ENCODE results near the gene BUD31.
"Not testable (repeated sequence)": the region's sequence is repeated elsewhere in the genome, so short reads cannot be mapped to it uniquely, and the experiment has no call there.

BUD31 gene

GRCh38 chr7:99408379-99409191 is at the start of gene BUD31, which contains the start of gene PDAP1:
Gene BUD31 (plus strand): TSS chr7:99408969. CDS start chr7:99411093, 2,124 bp downstream.
Gene PDAP1 (minus strand): TSS chr7:99408597. CDS start chr7:99408548, 49 bp downstream.
- DNase-seq = peak; percentile 93

DNA sequence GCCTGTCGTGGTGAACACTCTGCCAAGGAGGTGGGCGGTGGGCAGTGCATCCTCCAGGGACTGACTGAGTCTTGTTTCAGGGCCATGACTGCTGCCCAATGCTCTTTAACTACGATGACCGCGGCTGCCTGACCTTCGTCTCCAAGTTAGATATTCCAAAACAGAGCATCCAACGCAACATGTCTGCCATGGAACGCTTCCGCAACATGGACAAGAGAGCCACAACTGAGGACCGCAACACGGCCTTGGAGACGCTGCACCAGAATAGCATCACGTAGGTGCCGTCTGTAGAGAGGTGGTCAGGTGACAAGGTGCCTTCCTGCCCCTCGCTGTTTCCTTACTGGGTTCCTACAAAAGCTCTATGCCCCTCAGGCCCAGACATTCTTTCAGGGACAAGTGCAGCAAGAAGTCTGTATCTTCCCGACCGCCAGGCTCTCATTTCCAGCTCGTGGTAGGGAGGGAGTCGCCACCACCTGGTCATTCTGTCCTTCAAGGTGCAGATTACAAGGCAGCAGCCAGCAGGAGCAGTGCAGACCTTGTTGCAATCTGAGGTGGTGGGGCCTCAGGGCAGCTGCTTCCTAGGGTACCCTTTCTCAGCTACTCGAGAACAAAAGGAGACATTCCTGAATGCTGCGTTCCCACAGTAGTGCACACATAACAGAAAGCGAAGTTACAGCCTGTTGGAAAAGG is 49.2 kb upstream of the BUD31 start:
- DNase-seq = no peak

- no peak for DNase-seq
Measured at GRCh38 chr7:99362801-99363200, 46.0 kb upstream of the BUD31 start.

GRCh38 chr7:99363286-99363685 is 45.5 kb upstream of the BUD31 start:
- DNase-seq = no peak

DNA sequence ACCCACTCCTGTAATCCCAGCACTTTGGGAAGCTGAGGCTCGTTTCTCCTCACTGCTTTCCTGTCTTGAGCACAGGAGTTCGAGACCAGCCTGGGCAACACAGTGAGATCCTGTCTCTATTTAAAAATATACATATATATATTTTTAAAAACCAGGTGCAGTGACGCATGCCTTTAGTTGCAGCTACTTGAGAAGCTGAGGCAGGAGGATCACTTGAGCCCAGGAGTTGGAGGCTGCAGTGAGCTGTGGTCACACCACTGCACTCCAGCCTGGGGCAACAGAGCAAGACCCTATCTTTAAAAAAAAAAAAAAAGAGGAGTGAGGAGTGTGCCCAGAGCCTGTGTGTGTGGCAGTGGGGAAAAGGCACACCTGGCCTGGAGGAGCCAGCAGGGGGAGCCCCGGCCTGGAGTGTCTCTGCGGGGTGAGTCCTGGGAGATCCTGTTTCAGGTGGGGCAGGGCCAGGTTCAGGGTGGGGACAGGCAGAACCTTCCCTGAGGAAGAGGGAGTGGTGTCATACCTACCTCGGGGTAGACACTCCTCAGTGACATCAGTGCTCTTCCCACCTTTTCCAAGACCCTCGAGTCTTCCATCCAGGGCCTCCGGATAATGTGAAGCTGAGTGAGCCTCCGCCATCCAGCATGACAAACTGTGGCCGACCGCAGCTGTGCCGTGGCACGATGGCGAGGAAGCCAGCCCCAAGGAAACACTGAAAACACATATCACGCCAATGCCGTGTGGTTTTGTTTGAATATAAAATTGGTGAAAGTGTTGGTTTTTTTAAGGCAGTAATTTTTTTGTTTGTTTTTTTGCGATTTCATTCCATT is 43.2 kb upstream of the BUD31 start:
- DNase-seq = peak; percentile 65

- no peak for DNase-seq
Measured at GRCh38 chr7:99366646-99367045, 42.1 kb upstream of the BUD31 start.

DNA sequence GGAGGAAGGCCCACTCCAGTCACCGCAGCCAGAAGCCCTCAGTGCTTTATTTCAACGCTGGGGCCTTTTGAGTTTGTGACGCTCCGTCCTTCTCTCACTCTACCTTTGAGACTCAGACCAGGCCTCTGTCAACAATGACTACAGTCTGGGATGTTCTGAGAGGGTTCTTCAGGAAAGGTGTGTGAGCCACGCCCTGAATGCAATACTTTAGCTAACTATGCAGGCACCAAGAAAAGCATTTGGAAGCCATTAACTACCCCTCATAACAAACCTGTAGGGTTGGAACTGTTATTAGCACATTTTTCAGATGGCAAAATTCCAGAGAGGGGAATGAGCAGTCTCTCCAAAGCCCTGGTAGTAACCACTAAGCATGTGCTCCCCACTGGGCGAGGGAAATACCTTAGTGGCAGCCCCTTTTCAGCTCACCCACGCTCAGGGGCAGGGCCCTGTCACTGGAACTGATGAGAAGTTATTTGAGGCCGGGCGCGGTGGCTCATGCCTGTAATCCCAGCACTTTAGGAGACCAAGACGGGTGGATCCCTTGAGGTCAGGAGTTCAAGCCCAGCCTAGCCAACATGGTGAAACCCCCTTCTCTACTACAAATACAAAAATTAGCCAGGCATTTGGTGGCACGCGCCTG is 39.9 kb upstream of the BUD31 start:
- DNase-seq = no peak

- DNase-seq = no peak
Measured at GRCh38 chr7:99369767-99370391, 38.9 kb upstream of the BUD31 start.

DNA sequence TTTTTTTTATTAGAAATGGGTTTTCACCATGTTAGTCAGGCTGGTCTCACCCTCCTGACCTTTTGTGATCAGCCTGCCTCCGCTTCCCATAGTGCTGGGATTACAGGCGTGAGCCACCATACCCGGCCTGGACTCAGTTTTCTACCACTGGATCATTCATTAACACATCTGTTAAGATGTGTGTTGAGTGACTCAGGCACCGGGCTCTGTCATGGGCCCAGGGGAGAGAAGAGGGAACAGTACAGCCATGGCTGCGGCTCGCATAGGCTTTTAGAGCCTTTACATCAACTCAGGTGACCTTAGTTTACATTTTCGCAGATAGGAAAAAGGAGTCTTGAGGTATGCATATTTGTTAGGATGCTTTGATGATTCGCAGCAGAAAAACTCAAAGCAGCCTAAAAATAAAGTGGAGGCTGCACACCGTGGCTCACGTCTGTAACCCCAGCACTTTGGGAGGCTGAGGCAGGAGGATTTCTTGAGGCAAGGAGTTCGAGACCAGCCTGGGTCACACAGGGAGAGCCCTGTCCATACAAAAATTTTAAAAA is 37.3 kb upstream of the BUD31 start:
- DNase-seq = no peak

GRCh38 chr7:99372275-99373090 is 36.3 kb upstream of the BUD31 start:
- DNase-seq = no peak

GRCh38 chr7:99373091-99374066 is 35.4 kb upstream of the BUD31 start:
- DNase-seq = no peak

GRCh38 chr7:99374111-99375064 is 34.4 kb upstream of the BUD31 start, which contains the start of gene ARPC1B:
Gene ARPC1B (plus strand): TSS chr7:99374730. CDS start chr7:99385715, 10,985 bp downstream.
- DNase-seq = peak; percentile 81

DNA sequence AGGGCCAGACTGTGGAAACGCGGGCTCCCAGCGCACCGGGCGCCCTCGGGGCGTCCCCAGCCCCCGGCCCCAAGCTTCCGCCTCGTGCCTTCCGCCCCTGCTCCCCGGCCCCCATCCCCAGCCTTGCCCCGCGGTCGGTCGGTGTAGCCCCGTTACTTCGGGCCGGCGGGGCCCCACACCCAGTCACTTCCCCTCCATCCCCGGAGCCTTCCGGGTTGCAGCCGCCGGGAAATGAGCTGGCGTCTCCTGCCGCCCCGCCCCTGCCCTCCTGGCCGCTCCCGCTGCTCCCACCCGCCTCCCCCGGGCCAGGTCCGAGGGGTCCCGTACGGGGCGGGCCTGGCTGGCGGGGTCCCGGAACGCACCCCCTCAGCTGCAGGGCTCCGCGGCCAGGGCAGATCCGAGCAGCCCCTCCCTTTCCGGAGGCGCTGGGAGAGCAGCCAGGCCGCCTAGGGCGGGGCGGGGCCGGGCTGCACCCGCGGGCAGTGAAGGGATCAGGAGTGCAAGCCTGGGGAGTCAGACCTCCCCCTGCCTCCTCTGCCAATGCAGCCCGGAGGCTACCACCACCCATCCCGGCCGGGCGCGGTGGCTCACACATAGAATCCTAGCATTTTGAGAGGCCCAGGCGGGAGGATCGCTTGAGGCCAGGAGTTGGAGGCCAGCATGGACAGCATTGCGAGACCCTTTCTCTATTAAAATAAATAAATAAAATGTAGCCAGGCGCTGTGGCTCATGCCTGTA is 33.5 kb upstream of the BUD31 start:
- DNase-seq = peak; percentile 56

DNA sequence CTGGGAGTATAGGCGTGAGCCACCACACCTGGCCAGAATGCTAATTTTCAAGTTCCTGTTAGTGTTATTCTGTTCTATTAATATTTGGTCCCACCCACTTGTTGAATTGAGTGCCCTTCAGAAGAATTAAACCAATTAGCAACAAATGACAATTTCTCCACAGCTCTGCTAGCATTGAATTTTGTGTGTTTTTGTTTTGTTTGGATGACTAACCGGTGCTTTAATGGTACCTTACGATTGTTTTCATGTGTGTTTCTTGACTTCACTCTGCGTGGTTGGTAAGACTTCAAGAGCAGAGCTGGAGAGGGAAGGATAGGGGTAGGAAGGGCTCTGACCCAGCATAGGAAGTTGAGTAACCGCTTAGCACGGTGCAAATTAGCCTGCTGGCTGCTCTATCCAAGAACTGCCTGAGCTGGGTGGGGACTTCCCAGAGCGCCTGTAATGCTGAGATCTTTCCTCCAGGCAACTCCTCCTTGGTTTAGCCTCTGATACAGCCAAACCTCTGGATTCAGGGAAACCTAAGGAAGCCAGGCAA is 29.7 kb upstream of the BUD31 start:
- peak; percentile 32 for DNase-seq

GRCh38 chr7:99379693-99380031 is 29.1 kb upstream of the BUD31 start:
- not testable (repeated sequence) for DNase-seq

DNA sequence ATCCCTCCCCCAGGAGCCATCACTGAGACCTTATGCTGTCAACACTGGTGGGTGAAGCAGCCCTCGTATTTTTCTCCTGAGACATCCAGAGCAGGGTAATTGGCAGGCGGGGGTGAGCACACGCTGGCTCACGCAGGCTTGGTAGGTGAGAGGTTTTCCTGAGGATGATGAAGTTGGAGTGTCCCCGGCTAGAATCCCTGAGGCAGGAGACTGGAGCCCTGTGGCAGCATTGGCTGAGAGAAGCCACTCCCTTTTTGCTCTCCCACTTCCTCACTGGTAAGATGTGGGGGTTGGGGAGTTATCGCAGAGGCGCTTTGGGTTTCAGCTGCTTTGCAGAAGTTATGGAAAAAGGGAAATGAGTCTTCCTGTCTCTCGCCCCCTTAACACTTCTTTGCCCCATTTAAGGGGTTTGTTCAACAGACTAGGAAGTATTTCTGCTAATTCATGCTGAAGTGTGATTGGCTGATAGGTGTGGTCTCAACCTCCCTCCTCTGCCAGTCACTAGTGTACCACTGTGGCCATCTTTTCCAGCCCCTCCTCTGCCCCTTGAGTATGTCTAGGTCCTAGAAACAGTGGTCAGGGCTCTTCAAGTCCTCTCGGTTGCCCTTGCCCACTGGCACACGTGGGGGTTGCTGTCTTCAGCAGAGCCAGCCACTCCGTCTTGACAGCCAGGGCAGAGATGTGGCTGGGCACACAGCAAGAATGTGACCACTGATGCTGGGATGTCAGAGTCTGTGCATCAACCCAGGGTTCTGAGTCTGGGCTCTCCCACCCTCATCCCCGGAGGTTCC is 28.5 kb upstream of the BUD31 start:
- DNase-seq = no peak

All from activated gamma-delta T cell treated with Interleukin-2 at 50 U/mL for 16 hours (primary cell).